GM19240 (cell line): Measurements from ENCODE around the gene STIM1.

Source experiments
- DNase-seq: peaks from one replicate; pipeline ENCODE4 v3.0.0; 2011; ENCODE audit warnings: low spot score; ENCODE audit not compliant: insufficient read length

The STIM1 gene

GRCh38 chr11:4063348-4063747 is 207.9 kb downstream of the STIM1 start:
- no peak for DNase-seq

GRCh38 chr11:4064278-4064955 is 209.0 kb downstream of the STIM1 start:
- DNase-seq = no peak

- no peak for DNase-seq
These were observed 209.6 kb downstream of the STIM1 start for GRCh38 chr11:4065086-4065485.

- no peak for DNase-seq
These were observed 210.3 kb downstream of the STIM1 start for GRCh38 chr11:4065601-4066377.

GRCh38 chr11:4066910-4067309 is 211.4 kb downstream of the STIM1 start:
- DNase-seq = no peak

GRCh38 chr11:4068962-4069361 is 213.5 kb downstream of the STIM1 start:
- DNase-seq = no peak

GRCh38 chr11:4071325-4071724 is 215.9 kb downstream of the STIM1 start:
- DNase-seq = no peak

- DNase-seq = no peak
These were observed 216.4 kb downstream of the STIM1 start for GRCh38 chr11:4071914-4072313.

GRCh38 chr11:4072668-4073285 is 217.3 kb downstream of the STIM1 start:
- peak; percentile 43 for DNase-seq

- DNase-seq = no peak
These were observed 218.8 kb downstream of the STIM1 start for GRCh38 chr11:4074266-4074665.

GRCh38 chr11:4076774-4077173 is 221.3 kb downstream of the STIM1 start:
- no peak for DNase-seq

- DNase-seq = no peak
These were observed 227.7 kb downstream of the STIM1 start for GRCh38 chr11:4083198-4083597.

- DNase-seq = no peak
These were observed 229.1 kb downstream of the STIM1 start for GRCh38 chr11:4084406-4085125.

- DNase-seq = no peak
These were observed 230.1 kb downstream of the STIM1 start for GRCh38 chr11:4085575-4085974.

- DNase-seq = no peak
These were observed 231.3 kb downstream of the STIM1 start for GRCh38 chr11:4086575-4087353.

- no peak for DNase-seq
These were observed 232.1 kb downstream of the STIM1 start for GRCh38 chr11:4087551-4087950.

- no peak for DNase-seq
These were observed 234.8 kb downstream of the STIM1 start for GRCh38 chr11:4090258-4090657.

- no peak for DNase-seq
These were observed 236.6 kb downstream of the STIM1 start for GRCh38 chr11:4092026-4092425.

GRCh38 chr11:4093519-4094347 is 238.3 kb downstream of the STIM1 start:
- no peak for DNase-seq
